GM12878 (cell line): ENCODE measurements around the gene LTN1.

ENCODE experiments used
- CBFB ChIP-seq: IDR thresholded peaks from 2 replicates; pipeline ENCODE4 v1.6.1; 2016; ENCODE audit warnings: antibody characterized with exemption, low read depth
- CREB1 ChIP-seq: IDR thresholded peaks from 2 replicates; pipeline ENCODE4 v1.6.1; 2012; ENCODE audit warnings: low read depth, mild to moderate bottlenecking, inconsistent platforms
- CTCF ChIP-seq, 3 experiments: IDR thresholded peaks in 2 of 3; conservative IDR thresholded peaks in 1 of 3; 2 replicates each; pipeline ENCODE4 v1.5.1; 2011; ENCODE audit warnings: low read depth in 3 of 3, low read length in 3 of 3, mild to moderate bottlenecking in 3 of 3, control low read depth in 2 of 3, moderate library complexity in 2 of 3, inconsistent platforms in 1 of 3, mixed read lengths in 1 of 3; ENCODE audit not compliant: control insufficient read depth in 2 of 3, insufficient read depth in 1 of 3; ENCODE audit errors: extremely low read depth in 1 of 3
- ELK1 ChIP-seq: IDR thresholded peaks from 2 replicates; pipeline ENCODE4 v1.6.1; 2012; ENCODE audit warnings: low read depth, low read length, improper control_type of control experiment
- EP300 ChIP-seq, 2 experiments: fragments of 150-350 bp in 1 of 2; IDR thresholded peaks; 2 replicates each; pipeline ENCODE4 v1.6.1; 2011 to 2012; ENCODE audit warnings: low read depth in 2 of 2, low read length in 2 of 2, borderline replicate concordance in 1 of 2, improper control_type of control experiment in 1 of 2, inconsistent platforms in 1 of 2; ENCODE audit not compliant: control insufficient read depth in 1 of 2
- FOS ChIP-seq: IDR thresholded peaks from 3 replicates; pipeline ENCODE4 v1.6.1; 2011; ENCODE audit warnings: borderline replicate concordance; ENCODE audit not compliant: insufficient read length; ENCODE audit errors: extremely low read depth
- GABPA ChIP-seq: IDR thresholded peaks from 2 replicates; pipeline ENCODE4 v1.6.1; 2014; ENCODE audit warnings: antibody characterized with exemption, low read depth, mild to moderate bottlenecking, inconsistent platforms
- POLR2A ChIP-seq: IDR thresholded peaks from 2 replicates; pipeline ENCODE4 v1.6.1; 2011; ENCODE audit warnings: low read depth, mild to moderate bottlenecking, low read length
- RFX5 ChIP-seq: IDR thresholded peaks from 2 replicates; pipeline ENCODE4 v1.6.1; 2011; ENCODE audit warnings: low read depth, low read length, improper control_type of control experiment
- USF2 ChIP-seq: IDR thresholded peaks from 2 replicates; pipeline ENCODE4 v1.6.1; 2011; ENCODE audit warnings: low read depth, low read length, improper control_type of control experiment, borderline replicate concordance
- WRNIP1 ChIP-seq: IDR thresholded peaks from 2 replicates; pipeline ENCODE4 v1.6.1; 2011; ENCODE audit warnings: low read depth, low read length, improper control_type of control experiment, borderline replicate concordance
- YY1 ChIP-seq: IDR thresholded peaks from 2 replicates; pipeline ENCODE4 v1.6.1; 2011; ENCODE audit warnings: low read depth, mild to moderate bottlenecking, low read length

- peak; percentile 79 for TF ChIP-seq FOS
- TF ChIP-seq CTCF (IDR thresholded peaks at IDR 0.05 in 2 of 3, conservative IDR thresholded peaks at IDR 0.05 in 1 of 3; ENCODE audit: control insufficient read depth in 2 of 3, extremely low read depth in 1 of 3, insufficient read depth in 1 of 3, low read depth in 3 of 3, low read length in 3 of 3): no peak
- peak; percentile 47 for TF ChIP-seq RFX5
- TF ChIP-seq GABPA: peak; percentile 91
- TF ChIP-seq YY1: 0 out of 2 replicates have a peak, but pooled peaks have one; percentile 49
- peak; percentile 95 for TF ChIP-seq POLR2A
- no peak; the same call in 1 of the 2 replicates for TF ChIP-seq USF2
- TF ChIP-seq ELK1: peak; percentile 75
- peak; percentile 98 for TF ChIP-seq CREB1
- TF ChIP-seq CBFB: peak; percentile 83
- TF ChIP-seq EP300 (IDR thresholded peaks at IDR 0.05; ENCODE audit: borderline replicate concordance in 1 of 2, control insufficient read depth in 1 of 2, low read depth in 2 of 2, low read length in 2 of 2): peak in 1 of 2 experiments; percentile 21; a peak in 1 of 4 replicates
- TF ChIP-seq WRNIP1: 0 out of 2 replicates have a peak, but pooled peaks have one; percentile 41
Observed at GRCh38 chr21:29024474-29025327, 32.0 kb upstream of the LTN1 start, which contains the start of gene USP16.
